NOMO-1 treated with DMSO at 0.1 percent for 48 hours (cell line): ENCODE results near the gene PDE11A.

Source experiments
- DNase-seq: peaks from one replicate; lab custom pipeline; 2025; ENCODE audit not compliant: unreplicated experiment; lab: John Stamatoyannopoulos, UW

Gene PDE11A

GRCh38 chr2:177929662-177930522 is 142.7 kb downstream of the PDE11A start:
- DNase-seq = no peak

DNA sequence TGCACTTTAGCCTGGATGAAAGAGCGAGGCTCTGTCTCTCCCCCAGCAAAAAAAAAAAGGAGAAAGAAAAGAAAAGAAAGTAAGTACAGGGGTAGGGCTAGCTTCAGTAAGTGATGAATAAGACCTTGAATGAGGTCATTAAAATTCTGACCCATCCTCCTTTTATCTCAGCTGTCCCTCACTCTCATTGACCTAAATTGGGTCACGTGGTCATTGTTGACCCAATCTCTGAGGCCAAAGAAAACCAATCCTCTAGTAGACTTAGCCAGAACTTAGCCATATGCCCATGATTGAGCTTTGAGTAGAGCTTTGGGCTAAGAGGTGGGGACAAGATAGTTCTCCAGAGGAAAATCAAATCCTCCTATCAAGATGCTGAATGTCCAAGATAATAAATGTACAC is 149.3 kb downstream of the PDE11A start:
- no peak for DNase-seq

GRCh38 chr2:177921726-177922125 is 150.9 kb downstream of the PDE11A start:
- DNase-seq = no peak

- no peak for DNase-seq
These were observed 155.4 kb downstream of the PDE11A start for GRCh38 chr2:177917169-177917568.

GRCh38 chr2:177916342-177916741 is 156.2 kb downstream of the PDE11A start:
- no peak for DNase-seq

DNA sequence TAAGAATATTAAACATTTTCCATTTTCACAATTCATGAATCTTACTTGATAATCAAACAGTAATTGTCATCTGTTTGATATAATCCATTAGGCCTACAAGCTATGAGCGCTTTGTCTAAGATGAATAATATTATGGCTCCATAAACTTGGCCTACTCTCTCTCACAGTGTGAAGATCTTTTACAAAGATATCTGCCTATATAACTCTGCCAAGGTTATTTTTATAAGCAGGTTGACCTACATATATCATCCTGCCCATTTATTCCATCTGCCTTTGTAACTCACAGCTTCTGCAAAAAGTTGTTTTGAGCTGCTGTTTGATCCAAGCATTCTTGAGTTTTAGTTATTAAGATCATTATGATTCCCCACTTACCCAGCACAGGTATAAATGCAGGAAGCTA is 158.3 kb downstream of the PDE11A start:
- no peak for DNase-seq

GRCh38 chr2:177909962-177910361 is 162.6 kb downstream of the PDE11A start:
- no peak for DNase-seq

GRCh38 chr2:177908824-177909223 is 163.8 kb downstream of the PDE11A start:
- no peak for DNase-seq

GRCh38 chr2:177908182-177908581 is 164.4 kb downstream of the PDE11A start:
- no peak for DNase-seq

DNA sequence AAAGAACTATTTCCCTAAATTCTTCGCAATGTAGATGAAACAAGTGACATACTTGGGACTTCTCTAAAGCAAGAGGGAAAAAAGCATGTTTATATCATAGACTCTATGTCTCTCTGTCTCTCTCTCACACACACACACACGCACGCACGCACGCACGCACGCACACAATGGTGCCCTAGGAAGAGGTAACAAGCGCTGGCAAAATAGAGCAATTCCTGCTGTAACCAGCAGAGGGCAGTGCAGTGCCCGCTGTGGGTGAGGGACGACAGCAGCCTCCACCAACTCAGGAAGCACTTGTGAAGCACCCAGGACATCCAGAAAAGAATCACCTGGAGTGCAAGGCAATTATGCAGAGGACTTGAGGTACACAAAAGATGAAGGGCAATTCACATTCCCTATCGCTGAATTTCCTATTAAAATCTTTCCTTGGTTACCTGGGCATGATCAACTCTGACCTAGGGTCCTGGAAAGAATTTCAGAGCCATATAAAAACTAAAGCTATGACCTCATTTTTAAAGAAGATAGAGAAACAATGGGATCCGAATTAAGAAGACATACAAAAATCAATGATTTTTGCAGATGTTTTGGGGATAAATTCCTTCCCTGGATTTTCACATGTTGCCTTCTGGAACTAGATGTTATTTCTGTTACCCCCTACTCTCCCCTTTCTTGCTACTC is 166.4 kb downstream of the PDE11A start:
- DNase-seq = peak; percentile 37

- no peak for DNase-seq
These were observed 166.9 kb downstream of the PDE11A start for GRCh38 chr2:177905640-177906039.

DNA sequence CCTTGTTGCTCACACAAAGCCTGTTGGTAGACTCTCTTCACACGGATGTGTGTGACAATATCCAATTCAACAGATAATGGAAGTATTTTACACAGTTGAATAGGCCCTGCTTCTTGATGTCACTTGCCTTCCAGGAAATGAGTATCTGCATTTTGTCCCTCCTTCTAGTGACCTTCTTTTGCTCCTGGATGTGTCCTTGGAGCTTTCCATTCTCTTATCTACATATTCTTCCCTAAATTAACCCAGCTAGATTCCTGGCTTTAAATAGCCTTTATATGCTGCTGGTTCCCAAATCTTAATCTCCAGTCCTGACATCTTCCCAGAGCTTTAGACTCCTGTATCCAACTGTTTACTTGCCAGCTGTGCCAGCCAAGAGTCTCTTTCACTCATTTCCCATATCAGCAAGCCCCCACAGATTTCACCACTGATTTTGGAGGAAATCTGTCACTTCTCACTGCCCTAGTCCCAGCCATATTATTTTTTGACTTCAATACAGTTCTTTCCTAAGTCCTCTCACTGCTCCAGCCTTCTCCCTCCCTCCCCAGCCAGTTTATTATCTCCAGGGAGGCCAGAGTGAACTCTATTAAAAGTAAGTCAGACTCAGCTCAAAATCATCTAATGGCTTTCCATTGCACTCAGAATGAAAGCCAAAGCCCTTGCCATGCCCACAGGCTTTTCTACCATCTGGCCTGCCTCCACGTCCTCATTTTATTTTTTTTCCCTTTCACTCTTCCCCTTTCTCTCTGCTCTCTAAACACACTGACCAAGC is 170.0 kb downstream of the PDE11A start:
- DNase-seq = no peak

- DNase-seq = no peak
These were observed 172.5 kb downstream of the PDE11A start for GRCh38 chr2:177900082-177900481.

DNA sequence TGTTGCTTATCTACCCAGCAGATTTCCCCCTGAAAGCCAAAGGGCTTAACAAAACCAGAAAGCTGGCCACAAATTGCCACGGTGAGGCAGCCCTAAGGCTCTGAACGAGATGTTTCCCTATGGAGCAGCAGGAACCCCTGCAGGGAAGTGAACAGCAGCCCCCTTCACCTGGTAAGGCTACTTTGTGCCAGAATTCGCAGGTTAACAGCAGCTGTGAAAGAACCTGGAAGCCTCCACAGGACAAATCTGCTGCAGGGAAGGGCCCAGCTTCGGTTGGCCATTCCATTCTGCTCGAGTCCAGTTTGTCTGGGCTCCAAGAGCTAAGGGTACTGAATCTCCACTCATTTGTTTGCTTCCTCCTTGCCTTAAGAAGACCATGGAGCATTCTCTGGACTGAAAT is 175.3 kb downstream of the PDE11A start:
- DNase-seq = no peak

DNA sequence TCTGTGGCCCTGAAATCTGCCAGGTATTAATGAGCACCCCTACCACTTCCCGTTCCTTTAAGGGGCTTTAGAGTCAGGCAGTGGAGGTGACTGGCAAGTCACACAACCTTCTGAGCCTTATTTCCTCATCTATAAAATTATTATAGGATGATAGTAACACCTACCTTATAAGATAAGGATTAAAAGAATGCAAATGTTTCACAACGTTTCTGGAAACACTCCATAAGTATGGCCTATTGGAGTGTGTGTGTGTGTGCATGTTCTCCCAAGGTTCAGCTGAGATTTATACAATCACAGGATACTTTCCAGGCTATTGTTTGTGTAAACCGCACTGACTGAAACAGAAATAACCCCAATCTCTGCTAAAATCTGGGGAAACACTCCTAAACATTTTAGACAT is 176.0 kb downstream of the PDE11A start:
- no peak for DNase-seq

DNA sequence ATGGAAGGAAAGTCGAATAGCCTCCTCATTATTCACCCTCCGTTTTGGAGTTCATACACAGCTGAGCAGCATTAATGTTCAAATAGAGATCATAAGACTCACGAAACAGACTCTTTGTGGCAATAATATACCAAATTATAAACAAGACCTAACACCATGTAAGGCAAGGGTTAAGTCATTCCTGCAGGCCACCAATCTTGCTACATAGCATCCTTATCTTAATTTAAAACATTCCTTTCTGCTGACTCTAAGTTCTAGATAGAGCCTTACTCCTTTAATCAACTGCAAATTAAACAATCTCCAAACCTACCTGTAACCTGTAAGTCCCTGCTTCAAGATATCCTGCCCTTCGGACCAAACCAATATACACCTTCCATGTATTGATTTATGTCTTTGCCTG is 178.0 kb downstream of the PDE11A start:
- DNase-seq = no peak

- DNase-seq = no peak
These were observed 178.7 kb downstream of the PDE11A start for GRCh38 chr2:177893880-177894279.

DNA sequence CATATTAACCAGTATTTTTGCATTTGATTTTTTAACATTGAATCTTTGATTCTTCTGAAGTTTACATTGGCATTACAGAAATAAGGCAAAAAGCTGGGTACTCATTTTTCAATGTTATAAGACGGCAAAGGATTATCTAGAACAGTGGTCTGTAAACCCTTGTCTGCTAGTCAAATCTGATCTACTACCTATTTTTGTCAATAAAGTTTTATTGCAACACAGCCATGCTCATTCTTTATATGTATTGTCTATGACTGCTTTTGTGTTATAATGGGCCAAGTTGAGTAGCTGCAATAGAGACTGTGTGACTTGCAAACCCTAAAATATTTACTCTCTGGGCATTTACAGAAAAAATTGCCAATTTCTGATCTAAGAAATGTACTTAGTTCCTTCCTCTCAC is 181.0 kb downstream of the PDE11A start:
- no peak for DNase-seq

DNA sequence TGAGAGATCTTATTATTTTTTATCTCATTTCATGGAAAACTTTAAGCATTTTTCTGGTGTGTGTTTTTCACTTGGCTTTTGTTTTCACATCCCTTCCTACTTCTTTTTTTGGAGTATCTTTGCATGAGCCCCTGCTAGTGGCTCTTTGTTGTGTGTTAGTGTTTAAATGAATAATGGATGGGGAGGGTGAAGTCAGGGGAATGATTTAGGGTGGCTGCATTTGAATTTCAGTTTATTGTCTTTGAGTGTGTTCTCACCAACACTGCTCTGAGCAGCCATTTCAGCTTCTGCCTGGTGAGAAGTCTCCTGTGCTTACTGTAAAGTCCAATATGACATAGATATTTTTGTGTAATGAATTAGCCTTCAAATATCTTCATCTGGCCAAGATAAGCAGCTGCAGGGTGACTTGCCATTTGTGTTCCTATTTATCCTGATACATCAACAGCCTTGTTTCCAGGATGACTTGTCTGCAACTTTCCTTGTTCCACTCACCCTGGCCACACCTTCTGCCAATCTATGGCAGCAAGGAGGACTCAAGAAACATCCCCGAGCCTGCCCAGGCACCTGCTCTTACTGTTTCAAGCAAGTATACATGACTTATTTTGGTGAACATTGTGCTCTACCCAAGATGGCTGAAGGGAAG is 182.6 kb downstream of the PDE11A start:
- no peak for DNase-seq

DNA sequence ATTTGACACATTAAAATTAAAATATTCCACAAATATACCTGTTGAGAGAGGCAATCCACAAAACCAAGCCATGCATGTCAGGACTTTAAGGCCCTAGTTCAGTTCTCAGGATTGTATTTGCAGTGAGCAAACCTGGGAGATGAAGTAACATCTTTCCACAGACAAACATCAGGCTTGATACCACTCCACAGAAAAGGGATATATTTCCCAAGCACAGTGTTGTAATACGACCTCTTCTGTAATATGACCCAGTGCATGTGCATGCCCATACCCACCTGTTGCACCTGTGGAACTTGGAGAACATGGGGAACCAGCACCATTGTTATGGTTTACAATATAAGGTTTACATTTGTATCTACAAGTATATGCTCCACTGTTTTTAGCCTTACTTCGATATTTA is 184.0 kb downstream of the PDE11A start:
- no peak for DNase-seq

DNA sequence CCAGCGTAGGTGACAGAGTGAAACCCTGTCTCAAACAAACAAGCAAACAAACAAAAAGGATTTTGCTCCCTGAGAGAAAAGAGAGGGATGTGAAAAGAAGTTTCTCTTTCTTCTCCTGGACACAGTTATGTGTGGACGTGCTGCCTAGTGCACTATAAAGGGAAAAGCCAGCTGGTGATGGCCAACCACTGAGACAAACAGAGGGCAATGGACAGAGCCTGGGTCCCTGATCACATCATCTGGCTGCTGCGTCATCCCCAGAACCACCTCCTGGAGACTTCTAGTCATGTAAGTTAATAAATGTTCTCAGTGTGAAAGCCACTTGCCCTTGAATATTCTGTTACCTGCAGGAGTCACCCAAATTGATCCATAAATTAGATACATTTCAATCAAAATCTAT is 184.9 kb downstream of the PDE11A start:
- DNase-seq = no peak
